ENCODE data around the gene ELOB. TPM values are rescaled to one million over a fixed set of nuclear protein-coding genes. Genes with fewer than 3 reads are reported as not detected.
A peak's percentile ranks its signal among the peaks of the same experiment; 100 is the strongest.

Gene ELOB
- total RNA-seq, 1 donor: 195 TPM

- H4K20me1 ChIP-seq (ENCODE audit: insufficient read depth, low read length): peaks cover 9% of the 10 kb centered on the region
- H3K4me3 ChIP-seq (ENCODE audit: insufficient read depth, low read length): no peak overlapping the region
- H3K36me3 ChIP-seq (ENCODE audit: insufficient read depth, low read length): peaks cover 2% of the 10 kb centered on the region
- H2AFZ ChIP-seq (ENCODE audit: low read length): no peak overlapping the region
- no peak overlapping the region for H3K4me2 ChIP-seq (ENCODE audit: insufficient read depth, low read length)
- no peak overlapping the region for H3K27ac ChIP-seq (ENCODE audit: low read depth, low read length)
- H3K9me3 ChIP-seq (ENCODE audit: low read depth, low read length): no peaks in the 10 kb centered on the region
- peaks cover 18% of the 10 kb centered on the region for H3K79me2 ChIP-seq (ENCODE audit: insufficient read depth, low read length)
- H3K4me1 ChIP-seq (ENCODE audit: insufficient read depth, low read length): peaks cover 7% of the 10 kb centered on the region
- H3K27me3 ChIP-seq (ENCODE audit: insufficient read depth, low read length): no peaks in the 10 kb centered on the region
- no peak for TF ChIP-seq CTCF (IDR thresholded peaks at IDR 0.05; ENCODE audit: extremely low read depth, low read depth, low read length)
- DNase-seq (ENCODE audit: insufficient read length, low spot score, missing footprints): peak; percentile 56
These were observed 28.2 kb downstream of the ELOB start for GRCh38 chr16:2748757-2749455.

GRCh38 chr16:2745961-2746360 lies 31.1 kb downstream of the ELOB start:
- Histone ChIP-seq H3K4me2 (ENCODE audit: insufficient read depth, low read length) (no peak overlapping the region), H3K4me3 (ENCODE audit: insufficient read depth, low read length) (no peak overlapping the region), H3K4me1 (ENCODE audit: insufficient read depth, low read length) (no peaks in the 10 kb centered on the region), H3K27me3 (ENCODE audit: insufficient read depth, low read length) (no peaks in the 10 kb centered on the region), H3K36me3 (ENCODE audit: insufficient read depth, low read length) (no peaks in the 10 kb centered on the region), H3K79me2 (ENCODE audit: insufficient read depth, low read length) (no peaks in the 10 kb centered on the region), H2AFZ (ENCODE audit: low read length) (no peak overlapping the region), H3K9me3 (ENCODE audit: low read depth, low read length) (no peaks in the 10 kb centered on the region), H3K27ac (ENCODE audit: low read depth, low read length) (no peak overlapping the region), H4K20me1 (ENCODE audit: insufficient read depth, low read length) (no peaks in the 10 kb centered on the region)
- TF ChIP-seq CTCF (IDR thresholded peaks at IDR 0.05; ENCODE audit: extremely low read depth, low read depth, low read length): no peak
- DNase-seq (ENCODE audit: insufficient read length, low spot score, missing footprints): no peak

GRCh38 chr16:2745116-2745890 lies 31.8 kb downstream of the ELOB start:
- Histone ChIP-seq H3K27me3 (ENCODE audit: insufficient read depth, low read length) (peaks cover 3% of the 10 kb centered on the region), H3K9me3 (ENCODE audit: low read depth, low read length) (no peaks in the 10 kb centered on the region), H2AFZ (ENCODE audit: low read length) (no peak overlapping the region), H3K27ac (ENCODE audit: low read depth, low read length) (no peak overlapping the region), H4K20me1 (ENCODE audit: insufficient read depth, low read length) (no peaks in the 10 kb centered on the region), H3K4me1 (ENCODE audit: insufficient read depth, low read length) (no peaks in the 10 kb centered on the region), H3K79me2 (ENCODE audit: insufficient read depth, low read length) (no peaks in the 10 kb centered on the region), H3K4me2 (ENCODE audit: insufficient read depth, low read length) (no peak overlapping the region), H3K4me3 (ENCODE audit: insufficient read depth, low read length) (no peak overlapping the region), H3K36me3 (ENCODE audit: insufficient read depth, low read length) (no peaks in the 10 kb centered on the region)
- no peak for TF ChIP-seq CTCF (IDR thresholded peaks at IDR 0.05; ENCODE audit: extremely low read depth, low read depth, low read length)
- peak; percentile 62 for DNase-seq (ENCODE audit: insufficient read length, low spot score, missing footprints)

GRCh38 chr16:2744711-2745110 lies 32.4 kb downstream of the ELOB start:
- Histone ChIP-seq H3K4me2 (ENCODE audit: insufficient read depth, low read length) (no peak overlapping the region), H3K9me3 (ENCODE audit: low read depth, low read length) (no peaks in the 10 kb centered on the region), H3K79me2 (ENCODE audit: insufficient read depth, low read length) (no peaks in the 10 kb centered on the region), H3K27me3 (ENCODE audit: insufficient read depth, low read length) (peaks cover 6% of the 10 kb centered on the region), H2AFZ (ENCODE audit: low read length) (no peak overlapping the region), H3K4me3 (ENCODE audit: insufficient read depth, low read length) (no peak overlapping the region), H3K36me3 (ENCODE audit: insufficient read depth, low read length) (no peaks in the 10 kb centered on the region), H4K20me1 (ENCODE audit: insufficient read depth, low read length) (no peaks in the 10 kb centered on the region), H3K27ac (ENCODE audit: low read depth, low read length) (no peak overlapping the region), H3K4me1 (ENCODE audit: insufficient read depth, low read length) (no peaks in the 10 kb centered on the region)
- TF ChIP-seq CTCF (IDR thresholded peaks at IDR 0.05; ENCODE audit: extremely low read depth, low read depth, low read length): no peak
- DNase-seq (ENCODE audit: insufficient read length, low spot score, missing footprints): no peak

Data from osteoblast (primary cell).